ENCODE results near the gene BCKDHA.

GRCh38 chr19:41405776-41406175 lies 8.2 kb downstream of the BCKDHA start:
- TF ChIP-seq CTCF (conservative IDR thresholded peaks at IDR 0.05 in 1 of 2, IDR thresholded peaks at IDR 0.05 in 1 of 2; ENCODE audit: low read depth in 1 of 2, low read length in 2 of 2) (no peak), EZH2 (IDR thresholded peaks at IDR 0.05; ENCODE audit: low read length, missing control alignments) (no peak)
